Prostate gland (tissue), 2 donors: ENCODE data around the gene NUFIP1. TPM values are rescaled to one million over a fixed set of nuclear protein-coding genes. Genes with fewer than 3 reads are reported as not detected.

ENCODE experiments used
- DNase-seq: peaks from one replicate; pipeline ENCODE4 v3.0.0-alpha.2; 2019; ENCODE audit warnings: low spot score
- H3K27ac ChIP-seq, 2 donors: fragments of 200-600 bp; sonication (generic); 2 replicates each; pipeline ENCODE4 v1.5.1; 2017 to 2019
- H3K27me3 ChIP-seq: fragments of 200-600 bp; sonication (generic); replicated peaks from 2 replicates; pipeline ENCODE4 v1.5.1; 2019; ENCODE audit not compliant: insufficient read depth
- H3K36me3 ChIP-seq, 2 donors: fragments of 200-600 bp; sonication (generic); 1 replicate in 1 of 2; 2 replicates in 1 of 2; pipeline versions ENCODE4 v1.5.1 to v1.8.1; 2017 to 2019
- H3K4me1 ChIP-seq: fragments of 200-600 bp; sonication (generic); replicated peaks from 2 replicates; pipeline ENCODE4 v1.5.1; 2019
- H3K4me3 ChIP-seq, 2 donors: fragments of 200-600 bp; sonication (generic); 2 replicates each; pipeline ENCODE4 v1.5.1; 2017 to 2019
- H3K9me3 ChIP-seq: fragments of 200-600 bp; sonication (generic); 2 replicates; pipeline ENCODE4 v1.5.1; 2017
- CTCF ChIP-seq, 4 experiments: fragments of 200-600 bp in 2 of 4; fragments of 450-650 bp in 2 of 4; sonication (generic) in 2 of 4; IDR thresholded peaks; 1 replicate in 3 of 4; 2 replicates in 1 of 4; pipeline ENCODE4 v1.5.1; 2016 to 2019; ENCODE audit warnings: antibody characterized with exemption in 4 of 4, mild to moderate bottlenecking in 2 of 4, moderate library complexity in 2 of 4
- POLR2A ChIP-seq: fragments of 450-650 bp; IDR thresholded peaks from one replicate; pipeline ENCODE4 v1.6.1; 2016; ENCODE audit warnings: antibody characterized with exemption, mild to moderate bottlenecking
- POLR2AphosphoS5 ChIP-seq: sonication (generic); formaldehyde crosslinking; IDR thresholded peaks from one replicate; pipeline ENCODE4 v1.6.1; 2017; ENCODE audit warnings: antibody characterized with exemption
- WGBS: methylation state at CpG from one replicate; pipeline ENCODE4 v1.1.5; 2018; 5-methylcytosine and 5-hydroxymethylcytosine counted together
- intact Hi-C: fragments of 100-400 bp; cut with DNase I; formaldehyde crosslinking; loops from one replicate; pipeline ENCODE4 v1.14.2; 2022
- small RNA-seq, 2 donors: library from RNA; depleted of rRNA; stranded (forward); fragments of <200 nt; gene quantifications; one replicate each; pipeline ENCODE3, GENCODE V24; 2016
- total RNA-seq, 2 donors: library from RNA; depleted of rRNA; stranded (reverse); fragments of >200 nt; gene quantifications; one replicate each; pipeline ENCODE4 v1.1.0, GENCODE V29; 2016

NUFIP1 gene
- total RNA-seq, 2 donors from 2014 or later = 3.5 to 6.5 TPM

- Histone ChIP-seq H3K27ac (no peak overlapping the region), H3K4me3 (no peak overlapping the region), H3K4me1 (no peaks in the 10 kb centered on the region), H3K36me3 (no peaks in the 10 kb centered on the region), H3K9me3 (no peaks in the 10 kb centered on the region), H3K27me3 (no peaks in the 10 kb centered on the region)
- WGBS = 31% methylated on average over 6 of the region's 6 CpGs
- no peak for TF ChIP-seq POLR2A
- no peak for TF ChIP-seq POLR2AphosphoS5
- TF ChIP-seq CTCF (IDR thresholded peaks at IDR 0.05) = no peak
- DNase-seq = no peak
- intact Hi-C loops = no loop called here
Measured at GRCh38 chr13:44895264-44895952, 93.9 kb downstream of the NUFIP1 start.

DNA sequence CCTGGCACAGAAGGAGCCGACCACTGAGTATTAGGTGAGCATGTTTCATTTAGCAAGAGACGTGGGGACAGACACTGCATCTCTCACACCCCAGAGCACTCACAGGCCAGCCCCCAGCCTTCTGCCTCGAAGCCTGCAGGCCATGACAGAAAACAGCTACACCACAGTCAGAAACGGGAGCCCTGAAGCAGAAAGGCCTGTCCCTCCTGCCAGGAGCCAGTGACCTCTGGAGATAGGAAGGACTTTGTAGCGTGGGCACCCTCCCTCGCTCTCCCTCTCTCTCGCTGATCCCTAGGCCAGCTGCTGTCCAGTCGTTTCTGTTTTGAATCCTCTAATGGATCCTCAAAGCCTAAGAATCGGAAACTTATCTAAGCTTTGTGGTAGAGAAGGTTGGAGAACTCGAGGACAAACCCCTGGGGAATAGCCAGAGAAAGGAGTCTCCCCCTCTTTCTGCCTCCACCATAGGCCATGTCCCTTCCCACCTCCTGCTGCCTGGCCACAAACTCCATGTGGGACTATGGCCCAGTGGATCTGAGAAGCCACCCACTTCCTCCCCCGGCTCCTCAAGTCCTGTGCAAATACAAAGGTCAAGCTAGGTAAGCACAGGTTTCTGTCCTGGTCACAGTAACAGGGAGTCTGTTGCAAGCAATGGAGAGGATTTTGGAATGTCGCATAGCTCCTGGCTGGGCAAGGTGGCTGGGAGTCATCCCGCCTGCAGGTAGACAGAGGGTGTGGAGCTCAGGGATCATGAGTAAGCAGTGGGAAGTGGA, 95.1 kb downstream of the NUFIP1 start:
- Histone ChIP-seq H3K4me3 (no peak overlapping the region), H3K27ac (no peak overlapping the region), H3K9me3 (no peaks in the 10 kb centered on the region), H3K4me1 (no peaks in the 10 kb centered on the region), H3K36me3 (no peaks in the 10 kb centered on the region), H3K27me3 (no peaks in the 10 kb centered on the region)
- TF ChIP-seq POLR2AphosphoS5 (no peak), POLR2A (no peak)
- WGBS = 82% methylated on average over 13 of the region's 13 CpGs
- intact Hi-C loops = no loop called here
- DNase-seq = no peak

Small RNAs within 50 kb of the gene (small RNA-seq; reads per million reads assigned to genes)
- gene RN7SL49P = 0 to 0.30 reads per million in 2 donors

Other genes starting within 250 kb of the NUFIP1 start
- gene GPALPP1, start 67 bp upstream of the NUFIP1 start, total RNA-seq = 10 to 100 TPM; 24.6 to 29.7 TPM
- 10 to 100 TPM; 15.3 to 21.2 TPM for gene GTF2F2, start 131.0 kb upstream of the NUFIP1 start, total RNA-seq
- not detected for gene KCTD4, start 211.6 kb upstream of the NUFIP1 start, total RNA-seq